GM12865 (cell line): ENCODE data around the gene PTPRH.

Experiments
- DNase-seq: peaks from one replicate; pipeline ENCODE4 v3.0.0; 2010; ENCODE audit warnings: low read depth
- H3K4me3 ChIP-seq: 2 replicates; pipeline ENCODE4 v1.5.1; 2011; ENCODE audit warnings: mild to moderate bottlenecking, low read depth, low read length, control low read depth
- TF ChIP-seq, protein P1 (sequence below): IDR thresholded peaks from 2 replicates; pipeline ENCODE4 v1.5.1; 2011; ENCODE audit warnings: low read length, control low read depth, low read depth, inconsistent platforms; ENCODE audit not compliant: insufficient read depth; ENCODE audit errors: missing control alignments

Gene PTPRH

GRCh38 chr19:55133639-55134444 lies 75.5 kb downstream of the PTPRH start:
- TF ChIP-seq, protein P1, sequence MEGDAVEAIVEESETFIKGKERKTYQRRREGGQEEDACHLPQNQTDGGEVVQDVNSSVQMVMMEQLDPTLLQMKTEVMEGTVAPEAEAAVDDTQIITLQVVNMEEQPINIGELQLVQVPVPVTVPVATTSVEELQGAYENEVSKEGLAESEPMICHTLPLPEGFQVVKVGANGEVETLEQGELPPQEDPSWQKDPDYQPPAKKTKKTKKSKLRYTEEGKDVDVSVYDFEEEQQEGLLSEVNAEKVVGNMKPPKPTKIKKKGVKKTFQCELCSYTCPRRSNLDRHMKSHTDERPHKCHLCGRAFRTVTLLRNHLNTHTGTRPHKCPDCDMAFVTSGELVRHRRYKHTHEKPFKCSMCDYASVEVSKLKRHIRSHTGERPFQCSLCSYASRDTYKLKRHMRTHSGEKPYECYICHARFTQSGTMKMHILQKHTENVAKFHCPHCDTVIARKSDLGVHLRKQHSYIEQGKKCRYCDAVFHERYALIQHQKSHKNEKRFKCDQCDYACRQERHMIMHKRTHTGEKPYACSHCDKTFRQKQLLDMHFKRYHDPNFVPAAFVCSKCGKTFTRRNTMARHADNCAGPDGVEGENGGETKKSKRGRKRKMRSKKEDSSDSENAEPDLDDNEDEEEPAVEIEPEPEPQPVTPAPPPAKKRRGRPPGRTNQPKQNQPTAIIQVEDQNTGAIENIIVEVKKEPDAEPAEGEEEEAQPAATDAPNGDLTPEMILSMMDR: no peak
- DNase-seq: peak; percentile 55
- no peak overlapping the region for H3K4me3 ChIP-seq

GRCh38 chr19:55132453-55133129 lies 76.7 kb downstream of the PTPRH start:
- no peak for DNase-seq
- TF ChIP-seq, protein P1: peak; percentile 5
- H3K4me3 ChIP-seq: no peak overlapping the region

DNA sequence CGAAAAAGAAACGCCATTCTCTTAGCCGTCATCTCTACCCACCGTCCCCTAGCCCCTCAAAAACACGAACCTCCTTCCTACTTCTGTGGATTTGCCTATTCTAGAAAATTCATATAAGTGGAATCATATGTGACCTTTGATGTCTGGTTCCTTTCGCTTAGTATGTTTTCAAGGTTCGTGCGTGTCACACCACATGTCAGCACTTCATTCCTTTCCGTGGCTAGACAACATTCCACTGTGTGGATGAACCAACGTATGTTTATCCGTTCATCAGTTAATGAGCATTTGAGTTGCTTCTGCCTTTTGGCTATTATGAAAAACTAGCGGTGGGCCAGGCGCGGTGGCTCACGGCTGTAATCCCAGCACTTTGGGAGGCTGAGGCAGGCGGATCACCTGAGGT lies 77.9 kb downstream of the PTPRH start:
- DNase-seq: no peak
- TF ChIP-seq, protein P1: no peak
- H3K4me3 ChIP-seq: no peak overlapping the region
